GM21526 (cell line): ENCODE measurements around the gene ZFR2.
"Not testable (repeated sequence)": the region's sequence is repeated elsewhere in the genome, so short reads cannot be mapped to it uniquely, and the experiment has no call there.

Experiments used
- ATAC-seq: cut with Tn5 transposase; IDR thresholded peaks from one replicate; pipeline ENCODE4 v1.9.1; 2021; ENCODE audit warnings: moderate library complexity; ENCODE audit not compliant: unreplicated experiment, low FRiP score

The ZFR2 gene

GRCh38 chr19:3817761-3818160, 51.1 kb downstream of the ZFR2 start:
- ATAC-seq, result no peak

GRCh38 chr19:3816566-3817218, 52.1 kb downstream of the ZFR2 start:
- ATAC-seq, result no peak

DNA sequence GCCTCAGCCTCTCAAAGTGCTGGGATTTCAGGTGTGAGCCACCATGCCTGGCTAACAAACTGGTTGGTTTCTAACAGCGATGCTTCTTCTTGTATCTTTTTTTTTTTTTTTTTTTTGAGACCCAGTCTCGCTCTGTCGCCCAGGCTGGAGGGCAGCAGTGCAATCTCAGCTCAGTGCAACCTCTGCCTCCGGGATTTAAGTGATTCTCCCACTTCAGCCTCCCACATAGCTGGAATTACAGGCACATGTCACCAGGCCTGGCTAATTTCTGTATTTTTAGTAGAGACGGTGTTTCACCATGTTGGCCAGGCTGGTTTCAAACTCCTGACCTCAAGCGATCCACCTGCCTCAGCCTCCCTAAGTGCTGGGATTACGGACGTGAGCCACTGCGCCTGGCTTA, 52.7 kb downstream of the ZFR2 start:
- not testable (repeated sequence) for ATAC-seq

DNA sequence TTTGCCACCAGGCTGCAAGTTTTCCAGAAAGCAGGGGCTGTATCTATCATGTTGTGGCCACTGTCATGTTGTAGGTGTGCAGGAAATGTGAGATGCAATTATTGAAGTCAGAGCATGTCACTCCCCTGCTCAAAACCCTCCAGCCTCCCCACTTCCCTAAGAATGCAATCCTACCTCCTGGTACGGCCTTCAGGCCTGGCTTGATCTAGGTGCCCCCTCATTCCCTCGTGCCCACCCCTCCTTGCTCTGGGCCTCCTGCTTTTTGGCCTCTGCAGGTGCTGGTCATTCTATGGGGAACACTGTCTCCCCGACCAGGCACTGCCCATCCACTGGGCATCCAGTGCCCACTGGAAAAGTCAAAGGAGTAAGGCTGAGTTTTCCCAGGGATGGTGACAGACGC, 54.2 kb downstream of the ZFR2 start:
- ATAC-seq, result no peak

DNA sequence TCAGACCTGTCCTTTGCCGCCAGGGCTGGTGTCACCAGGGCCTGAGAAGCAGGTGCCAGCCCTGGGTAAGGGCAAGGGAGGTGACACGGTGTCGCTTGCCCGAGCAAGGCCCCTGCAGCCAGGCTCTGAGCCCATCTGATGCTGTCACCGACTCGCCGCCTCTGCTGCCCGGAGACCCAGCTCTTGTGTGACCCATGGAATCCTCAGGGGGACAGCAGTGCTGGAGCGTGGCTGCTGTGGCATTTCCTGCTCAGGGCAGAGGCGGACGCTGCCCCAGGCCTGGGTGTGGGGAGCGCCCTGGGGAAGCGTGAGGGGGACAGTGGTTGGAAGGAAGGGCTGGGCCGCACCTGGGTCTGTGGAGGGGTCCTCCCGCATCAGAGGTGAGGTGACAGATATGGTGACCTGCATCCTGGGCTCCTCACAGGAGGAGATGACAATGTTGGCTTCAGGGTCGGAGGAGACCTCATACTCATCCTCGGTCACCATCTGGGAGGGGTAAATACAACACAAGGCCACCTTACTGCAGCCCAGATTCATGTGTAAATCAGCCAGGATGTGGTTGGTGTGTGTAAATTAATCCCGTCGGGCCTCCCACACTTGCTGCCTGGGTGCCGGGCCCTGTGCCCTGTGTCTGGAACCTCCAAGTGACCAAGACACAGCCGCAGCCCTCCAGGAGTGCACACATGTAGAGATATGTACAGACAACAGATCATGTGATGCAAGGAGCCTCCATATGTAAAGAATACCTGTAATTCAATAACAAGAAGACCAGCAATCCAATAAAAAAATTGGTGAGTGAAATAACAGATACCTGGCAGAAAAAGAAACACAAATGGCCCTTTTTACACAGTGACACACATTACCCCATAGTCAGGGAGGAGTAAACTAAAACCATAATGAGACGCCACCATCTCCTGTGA, 55.1 kb downstream of the ZFR2 start:
- ATAC-seq, result no peak

DNA sequence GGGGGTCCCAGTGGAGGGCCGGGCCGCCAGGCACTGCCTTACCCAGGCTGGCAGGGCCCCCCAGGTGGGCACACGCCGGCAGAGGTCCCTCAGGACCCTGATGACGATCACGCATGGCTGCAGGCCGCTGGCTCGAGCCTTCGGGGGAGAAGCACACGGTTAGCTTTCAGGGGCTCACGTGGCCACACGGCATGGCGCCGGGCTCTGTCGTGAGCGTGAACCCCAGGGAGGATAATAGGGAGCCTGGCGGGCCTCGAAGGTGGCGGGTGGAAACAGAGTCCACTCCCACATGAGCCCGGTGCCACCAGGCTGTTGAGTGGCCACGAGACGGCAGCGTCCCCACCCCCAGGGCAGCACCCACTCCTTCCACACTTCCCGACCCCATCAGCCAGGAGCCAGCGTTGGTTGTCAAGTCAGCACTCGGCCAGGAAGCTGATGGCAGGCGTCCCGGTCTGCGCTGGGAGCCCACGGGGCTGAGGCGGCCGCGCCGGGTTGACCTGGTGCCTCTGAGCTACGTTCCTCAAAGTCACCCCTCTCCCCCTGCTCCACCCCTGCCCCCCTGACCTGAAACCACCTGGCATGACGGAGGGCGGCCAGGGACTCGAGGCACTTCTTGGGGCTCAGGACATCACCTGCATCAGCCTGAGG, 58.0 kb downstream of the ZFR2 start:
- no peak for ATAC-seq

DNA sequence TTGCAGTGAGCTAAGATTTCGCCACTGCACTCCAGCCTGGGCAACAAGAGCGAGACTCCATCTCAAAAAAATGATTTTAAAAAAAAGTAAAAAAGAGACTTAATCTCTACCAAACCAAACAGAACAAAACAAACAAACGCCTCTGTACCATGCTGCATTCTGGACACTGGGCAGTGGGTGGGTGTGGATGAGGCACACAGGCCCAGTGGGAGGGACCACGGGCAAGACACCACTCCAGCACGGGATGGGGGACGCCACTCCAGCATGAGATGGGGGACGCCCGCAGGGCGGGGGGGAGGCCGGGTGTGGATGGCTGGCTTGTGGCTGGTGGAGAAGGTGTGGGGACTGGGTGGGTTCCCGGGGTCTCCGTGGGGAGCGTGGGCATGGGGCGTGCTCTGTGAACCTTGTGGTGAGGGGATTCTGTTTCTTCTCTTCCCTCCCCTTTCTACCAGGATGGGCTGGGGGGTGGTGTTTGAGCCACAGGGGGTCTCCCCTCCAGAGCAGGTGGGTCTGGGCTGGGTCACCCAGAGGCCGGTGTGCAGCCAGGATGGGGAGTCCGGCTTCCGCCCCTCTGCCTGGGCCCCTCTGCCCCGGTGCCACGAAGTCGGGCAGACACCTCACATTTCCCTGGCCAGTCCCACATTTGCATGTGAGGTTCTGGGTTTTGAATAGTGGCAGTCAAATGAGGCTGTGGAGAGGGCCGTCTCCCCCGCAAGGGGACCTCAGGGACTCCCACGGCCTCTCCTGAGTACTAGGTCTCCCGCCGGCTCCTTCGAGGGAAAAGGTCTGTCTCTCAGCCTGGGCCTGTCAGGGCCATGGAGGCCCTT, 58.7 kb downstream of the ZFR2 start:
- no peak for ATAC-seq

DNA sequence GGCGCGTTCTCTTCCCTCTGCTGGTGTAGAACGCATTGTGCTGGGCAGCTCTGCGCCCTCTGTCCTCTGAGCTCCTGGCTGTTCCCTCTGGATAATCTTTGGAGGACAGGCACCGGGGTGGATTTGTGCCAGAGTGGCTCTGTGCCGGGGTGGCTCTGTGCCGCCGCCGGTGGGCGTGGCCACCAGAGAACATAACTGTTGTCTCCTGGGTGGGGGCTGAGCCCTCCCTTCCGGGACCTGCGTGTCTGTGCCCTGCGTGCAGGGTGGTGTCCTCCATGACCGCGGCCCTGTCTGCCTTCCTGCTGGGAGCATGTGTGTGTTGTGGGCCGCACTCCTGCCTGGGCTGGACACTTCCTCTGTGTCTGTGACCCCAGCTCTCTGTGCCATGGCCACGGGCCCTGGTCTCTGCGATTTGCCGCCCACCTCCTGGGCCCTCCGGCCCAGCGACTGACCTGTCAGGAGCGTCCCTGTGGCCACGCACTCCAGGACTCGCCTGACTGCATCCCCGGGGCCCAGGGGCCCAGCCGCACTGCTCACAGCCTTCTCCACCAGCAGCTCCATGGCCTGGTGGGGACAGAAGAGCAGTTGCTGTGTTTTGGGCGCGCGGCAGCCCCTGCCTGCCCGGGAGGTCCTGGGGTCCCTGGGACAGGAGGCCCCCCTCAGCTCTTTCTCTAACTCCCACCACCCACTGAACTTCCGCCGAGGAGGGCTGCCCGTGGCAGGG, 60.3 kb downstream of the ZFR2 start:
- ATAC-seq, result no peak

DNA sequence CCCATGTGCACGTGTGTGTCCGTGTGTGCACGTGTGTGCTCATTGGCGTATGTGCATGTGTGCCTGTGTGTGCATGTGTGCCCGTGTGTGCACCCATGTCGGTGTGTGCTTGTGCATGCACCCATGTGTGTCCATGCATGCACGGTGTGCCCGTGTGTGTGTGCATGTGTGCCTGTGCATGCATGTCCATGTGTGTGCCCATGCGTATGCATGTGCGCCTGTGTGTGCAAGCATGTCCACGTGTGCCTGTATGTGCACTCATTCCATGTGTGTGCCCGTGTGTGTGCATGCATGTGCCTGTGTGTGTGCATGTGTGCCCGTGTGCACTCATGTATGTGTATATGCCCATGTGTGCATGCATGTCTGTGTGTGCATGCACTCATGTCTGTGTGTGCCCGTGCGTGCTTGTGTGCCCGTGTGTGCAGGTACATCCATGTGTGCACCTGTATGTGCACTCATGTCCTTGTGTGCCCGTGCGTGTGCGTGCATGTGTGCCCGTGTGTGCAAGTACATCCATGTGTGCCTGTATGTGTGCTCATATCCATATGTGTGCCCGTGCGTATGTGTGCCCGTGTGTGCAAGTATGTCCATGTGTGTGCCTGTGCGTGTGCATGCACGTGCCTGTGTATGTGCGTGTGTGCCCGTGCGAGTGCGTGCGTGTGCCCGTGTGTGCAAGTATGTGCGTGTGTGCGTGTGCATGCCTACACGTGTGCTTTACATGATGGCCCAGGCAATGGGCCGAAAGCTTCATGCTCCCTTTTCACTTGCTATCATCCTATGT, 61.1 kb downstream of the ZFR2 start:
- ATAC-seq, result no peak

DNA sequence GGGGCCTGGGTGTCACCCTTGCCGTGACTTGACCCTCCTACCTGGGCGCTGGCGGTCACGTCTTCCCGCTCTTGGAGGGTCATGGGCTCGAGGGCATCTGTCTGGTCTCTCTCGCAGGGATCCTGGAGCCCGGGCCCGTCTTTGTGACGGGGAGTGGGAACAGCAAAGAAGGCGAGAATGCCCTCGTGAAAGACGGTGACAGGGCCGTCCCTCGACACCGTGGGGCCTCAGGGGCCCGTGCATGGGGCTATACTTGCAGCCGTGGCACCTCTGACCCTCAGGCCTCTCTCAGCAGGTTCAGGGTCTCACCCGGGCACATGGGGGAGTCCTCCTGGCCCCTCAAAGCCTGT, 61.7 kb downstream of the ZFR2 start:
- no peak for ATAC-seq

GRCh38 chr19:3805859-3806258, 63.0 kb downstream of the ZFR2 start:
- ATAC-seq, result no peak

GRCh38 chr19:3804429-3804828, 64.4 kb downstream of the ZFR2 start:
- no peak for ATAC-seq

GRCh38 chr19:3803986-3804385, 64.9 kb downstream of the ZFR2 start:
- no peak for ATAC-seq

DNA sequence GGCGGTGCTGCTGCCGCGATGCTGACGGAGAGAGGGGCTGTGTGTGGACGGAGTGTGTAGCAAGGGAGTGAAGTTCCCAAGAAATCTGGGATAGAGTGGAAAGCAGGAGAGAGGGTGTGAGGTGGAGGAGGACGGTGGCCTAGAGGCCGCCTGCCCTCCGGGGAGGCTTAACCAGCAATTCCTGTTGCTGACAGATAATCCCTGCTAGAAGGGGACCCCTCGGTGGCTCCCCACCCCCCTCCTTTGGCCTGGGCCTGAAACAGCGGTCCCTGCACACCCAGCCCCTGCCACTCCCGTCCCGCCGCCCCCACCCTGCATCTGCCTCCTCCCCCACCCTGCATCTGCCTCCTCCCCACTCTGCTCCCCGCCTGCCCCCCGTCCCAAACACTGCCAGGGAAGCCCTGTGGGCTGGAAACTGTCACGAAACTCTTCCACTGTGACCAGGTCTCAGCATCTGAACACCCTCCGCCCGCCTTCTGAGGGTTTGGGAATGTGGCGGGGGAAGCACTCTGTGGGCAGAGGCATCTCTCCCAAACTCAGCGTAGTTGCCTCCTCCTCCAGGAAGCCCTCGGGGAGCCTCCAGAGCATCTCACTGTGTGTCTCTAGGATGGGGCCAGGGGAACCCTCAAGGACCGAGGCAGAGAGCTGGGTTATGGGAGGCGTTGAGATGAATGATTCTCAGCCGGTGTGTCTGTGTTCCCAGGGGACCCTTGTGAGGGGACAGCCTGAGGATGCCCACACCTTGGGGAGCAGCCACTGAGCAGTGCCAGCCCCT, 65.5 kb downstream of the ZFR2 start:
- no peak for ATAC-seq

DNA sequence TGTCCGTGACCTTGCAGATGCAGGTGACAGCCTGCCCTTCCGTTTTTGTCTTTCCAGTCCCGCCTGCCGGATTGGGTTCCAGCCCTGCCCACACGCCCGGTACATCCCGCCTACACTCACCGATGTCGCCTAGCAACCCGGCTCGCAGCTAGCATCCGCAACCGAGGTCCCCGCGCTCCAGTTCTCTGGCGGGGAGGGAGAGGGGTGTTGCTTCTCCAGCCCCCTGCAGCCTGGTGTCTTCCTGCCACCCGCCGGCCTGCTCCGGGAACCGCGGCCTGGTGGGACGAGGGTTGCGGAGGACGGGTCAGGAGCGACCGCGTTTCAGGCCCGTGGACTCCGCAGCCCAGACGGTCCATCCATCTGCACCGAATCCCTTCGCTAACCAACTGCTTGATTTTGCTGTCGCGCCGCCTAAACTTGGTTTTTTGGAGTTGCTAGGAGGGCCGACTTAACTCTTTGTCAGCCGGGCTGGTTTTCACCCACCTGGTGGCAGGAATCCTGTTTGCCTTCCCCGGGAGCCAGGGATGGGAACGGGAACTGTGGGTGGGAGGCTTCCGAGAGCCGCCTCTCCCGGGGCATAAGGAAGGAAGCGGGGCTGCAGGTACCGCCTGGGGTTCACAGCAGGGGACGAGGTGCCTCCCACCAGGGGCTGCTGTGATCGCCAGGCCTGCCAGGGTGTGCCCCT, 67.3 kb downstream of the ZFR2 start:
- ATAC-seq, result no peak

- no peak for ATAC-seq
Measured at GRCh38 chr19:3800996-3801395, 67.8 kb downstream of the ZFR2 start.

- no peak for ATAC-seq
Measured at GRCh38 chr19:3798137-3798536, 70.7 kb downstream of the ZFR2 start.

DNA sequence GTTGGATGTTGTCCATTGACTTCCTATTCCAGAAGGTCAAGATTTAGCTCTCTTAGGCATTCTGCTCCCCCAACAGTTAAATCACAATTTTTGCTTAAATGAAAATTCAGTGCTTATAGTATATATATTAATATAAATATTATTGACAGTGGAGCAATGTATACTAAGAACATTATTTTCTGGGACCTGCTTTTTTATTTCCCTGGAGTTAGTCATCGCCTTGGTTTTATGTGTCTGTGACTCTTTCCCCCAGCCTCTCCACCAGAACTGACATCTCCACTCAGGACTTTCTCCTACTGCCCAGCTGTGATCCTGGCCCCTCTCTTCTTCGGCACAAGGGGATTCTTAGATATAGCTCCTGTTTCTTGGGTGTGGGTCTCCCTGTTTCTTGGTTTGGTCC, 72.5 kb downstream of the ZFR2 start:
- ATAC-seq, result no peak
